LNCaP clone FGC (cell line): Measurements from ENCODE around the gene KIRREL3.

Source experiments
- DNase-seq: peaks from one replicate; pipeline ENCODE4 v3.0.0-alpha.2; 2011; ENCODE audit warnings: low read depth
- H3K4me3 ChIP-seq: 2 replicates; pipeline ENCODE4 v1.5.1; 2011; ENCODE audit warnings: mild to moderate bottlenecking, low read depth, low read length, control low read depth
- CTCF ChIP-seq: IDR thresholded peaks from 2 replicates; pipeline ENCODE4 v1.5.1; 2012; ENCODE audit warnings: mild to moderate bottlenecking; ENCODE audit not compliant: control insufficient read depth, insufficient read depth; ENCODE audit errors: extremely low read depth

Gene KIRREL3

GRCh38 chr11:126700768-126701519 lies 299.6 kb downstream of the KIRREL3 start:
- DNase-seq, result no peak
- H3K4me3 ChIP-seq, result no peak overlapping the region
- TF ChIP-seq CTCF, result no peak

- DNase-seq, result no peak
- no peak overlapping the region for H3K4me3 ChIP-seq
- TF ChIP-seq CTCF, result no peak
Observed at GRCh38 chr11:126698576-126698975, 302.0 kb downstream of the KIRREL3 start.

GRCh38 chr11:126697936-126698335 lies 302.6 kb downstream of the KIRREL3 start:
- no peak for DNase-seq
- TF ChIP-seq CTCF, result no peak
- H3K4me3 ChIP-seq, result no peak overlapping the region

GRCh38 chr11:126696982-126697381 lies 303.6 kb downstream of the KIRREL3 start:
- no peak for TF ChIP-seq CTCF
- no peak for DNase-seq
- no peak overlapping the region for H3K4me3 ChIP-seq

GRCh38 chr11:126695293-126695692 lies 305.3 kb downstream of the KIRREL3 start:
- no peak overlapping the region for H3K4me3 ChIP-seq
- TF ChIP-seq CTCF, result no peak
- no peak for DNase-seq

GRCh38 chr11:126694065-126694625 lies 306.4 kb downstream of the KIRREL3 start:
- no peak for TF ChIP-seq CTCF
- H3K4me3 ChIP-seq, result no peak overlapping the region
- DNase-seq, result no peak

GRCh38 chr11:126687477-126687876 lies 313.1 kb downstream of the KIRREL3 start:
- no peak overlapping the region for H3K4me3 ChIP-seq
- no peak for TF ChIP-seq CTCF
- DNase-seq, result no peak
